IMR-90 (cell line): ENCODE measurements around the gene TMPRSS9. TPM values are rescaled to one million over a fixed set of nuclear protein-coding genes. Genes with fewer than 3 reads are reported as not detected.

Source experiments
- ATAC-seq: fragments of 200-7000 bp; cut with Tn5 transposase; 2 replicates; pipeline ENCODE4 v1.9.1; 2020; ENCODE audit warnings: low read depth, mild to moderate bottlenecking, moderate library complexity
- BruUV-seq: library from RNA; stranded (reverse); fragments of 400-500 nt; replicated peaks from 2 replicates; lab custom pipeline; 2021; lab: Mats Ljungman, UMichigan
- CTCF ChIA-PET: fragments of 300-600 bp; formaldehyde crosslinking; extraction: SDS; loops from one replicate; lab custom pipeline; 2021; ENCODE audit warnings: antibody characterized with exemption; lab: Yijun Ruan, JAX
- POLR2A ChIA-PET: fragments of 300-600 bp; sonication (Branson Sonifier 250); formaldehyde crosslinking; loops from one replicate; lab custom pipeline; 2022; ENCODE audit warnings: antibody characterized with exemption; ENCODE audit not compliant: unreplicated experiment; lab: Charles Lee
- DNase-seq: peaks from one replicate; pipeline ENCODE4 v3.0.0; 2013
- H2AFZ ChIP-seq: replicated peaks from 2 replicates; pipeline ENCODE3; 2013; ENCODE audit warnings: low read length, mild to moderate bottlenecking; ENCODE audit not compliant: poor library complexity
- H2AK5ac ChIP-seq: 2 replicates; pipeline ENCODE4 v1.6.1; 2013; ENCODE audit warnings: low read depth, low read length, inconsistent platforms
- H2AK9ac ChIP-seq: replicated peaks from 2 replicates; pipeline ENCODE3; 2013; ENCODE audit warnings: mild to moderate bottlenecking, low read depth, low read length, moderate library complexity; ENCODE audit not compliant: poor library complexity
- H2BK120ac ChIP-seq: 2 replicates; pipeline ENCODE4 v1.6.1; 2013; ENCODE audit warnings: low read depth, low read length, inconsistent platforms
- H2BK15ac ChIP-seq: 3 replicates; pipeline ENCODE4 v1.6.1; 2013; ENCODE audit warnings: low read depth, low read length, inconsistent platforms
- H2BK20ac ChIP-seq: 2 replicates; pipeline ENCODE4 v1.6.1; 2013; ENCODE audit warnings: low read depth, mild to moderate bottlenecking, inconsistent platforms, low read length, moderate library complexity
- H2BK5ac ChIP-seq: 2 replicates; pipeline ENCODE4 v1.6.1; 2013; ENCODE audit warnings: mild to moderate bottlenecking, low read depth, low read length, inconsistent platforms; ENCODE audit not compliant: poor library complexity, severe bottlenecking
- H3K14ac ChIP-seq: replicated peaks from 2 replicates; pipeline ENCODE4 v1.6.1; 2013; ENCODE audit warnings: low read depth, low read length, inconsistent platforms
- H3K18ac ChIP-seq: 2 replicates; pipeline ENCODE4 v1.6.1; 2013; ENCODE audit warnings: low read depth, low read length, control low read depth
- H3K23ac ChIP-seq: 2 replicates; pipeline ENCODE4 v1.6.1; 2013; ENCODE audit warnings: low read depth, low read length, inconsistent platforms
- H3K27ac ChIP-seq: 2 replicates; pipeline ENCODE4 v1.5.1; 2013; ENCODE audit warnings: mild to moderate bottlenecking, control low read depth, low read length; ENCODE audit not compliant: insufficient read depth
- H3K27me3 ChIP-seq: 2 replicates; pipeline ENCODE4 v1.6.1; 2013; ENCODE audit warnings: low read length; ENCODE audit not compliant: control insufficient read depth, insufficient read depth
- H3K36me3 ChIP-seq: 2 replicates; pipeline ENCODE4 v1.6.1; 2013; ENCODE audit warnings: low read length, mixed read lengths; ENCODE audit not compliant: control insufficient read depth, insufficient read depth
- H3K4ac ChIP-seq: 2 replicates; pipeline ENCODE4 v1.6.1; 2013; ENCODE audit warnings: low read depth, low read length, inconsistent platforms
- H3K4me1 ChIP-seq: 2 replicates; pipeline ENCODE4 v1.6.1; 2013; ENCODE audit warnings: low read length, mixed read lengths; ENCODE audit not compliant: control insufficient read depth, insufficient read depth
- H3K4me2 ChIP-seq: 2 replicates; pipeline ENCODE4 v1.6.1; 2013; ENCODE audit warnings: low read depth, mild to moderate bottlenecking, control low read depth, low read length, moderate library complexity
- H3K4me3 ChIP-seq: 2 replicates; pipeline ENCODE4 v1.5.1; 2013; ENCODE audit warnings: low read depth, mild to moderate bottlenecking, control low read depth, low read length, moderate library complexity; ENCODE audit not compliant: insufficient read depth
- H3K56ac ChIP-seq: 2 replicates; pipeline ENCODE4 v1.6.1; 2013; ENCODE audit warnings: low read length, inconsistent platforms; ENCODE audit not compliant: insufficient read depth; ENCODE audit errors: extremely low read depth
- H3K79me1 ChIP-seq, 2 experiments: 2 replicates each; pipeline ENCODE4 v1.6.1; 2013; ENCODE audit warnings: low read length in 2 of 2, inconsistent platforms in 1 of 2, low read depth in 1 of 2
- H3K9ac ChIP-seq: 2 replicates; pipeline ENCODE4 v1.6.1; 2013; ENCODE audit warnings: low read depth, low read length, control low read depth
- H3K9me1 ChIP-seq: 2 replicates; pipeline ENCODE4 v1.6.1; 2013; ENCODE audit warnings: low read length, inconsistent platforms; ENCODE audit not compliant: insufficient read depth
- H3K9me3 ChIP-seq: 2 replicates; pipeline ENCODE4 v1.6.1; 2013; ENCODE audit warnings: low read length; ENCODE audit not compliant: control insufficient read depth, insufficient read depth
- H4K20me1 ChIP-seq: 2 replicates; pipeline ENCODE4 v1.6.1; 2013; ENCODE audit warnings: low read length, inconsistent platforms; ENCODE audit not compliant: insufficient read depth
- H4K5ac ChIP-seq: 2 replicates; pipeline ENCODE4 v1.6.1; 2013; ENCODE audit warnings: mild to moderate bottlenecking, low read depth, low read length, control low read depth
- H4K8ac ChIP-seq, 2 experiments: 2 replicates each; pipeline ENCODE4 v1.6.1; 2013; ENCODE audit warnings: low read depth in 2 of 2, low read length in 2 of 2, control low read depth in 1 of 2, inconsistent platforms in 1 of 2
- H4K91ac ChIP-seq: 2 replicates; pipeline ENCODE4 v1.6.1; 2013; ENCODE audit warnings: low read depth, low read length, inconsistent platforms; ENCODE audit not compliant: insufficient read depth
- MAZ ChIP-seq: IDR thresholded peaks from 2 replicates; pipeline ENCODE4 v1.6.1; 2012; ENCODE audit warnings: low read depth, mild to moderate bottlenecking, low read length, improper control_type of control experiment, moderate library complexity, borderline replicate concordance
- WGBS, 2 experiments: methylation state at CpG; one replicate each; pipeline versions ENCODE4 v1.1.5 to v1.1.7; 2013; ENCODE audit warnings: missing lambda C conversion rate in 2 of 2; ENCODE audit not compliant: insufficient read length in 1 of 2; ENCODE audit errors: extremely low coverage in 2 of 2; 5-methylcytosine and 5-hydroxymethylcytosine counted together
- dilution Hi-C: fragments of 300-500 bp; cut with HindIII; formaldehyde crosslinking; loops from one replicate; pipeline ENCODE4 v1.14.3; 2018; ENCODE audit warnings: low sequenced_read_pairs; ENCODE audit not compliant: unreplicated experiment
- in situ Hi-C: fragments of 300-500 bp; cut with MboI; formaldehyde crosslinking; loops from 3 replicates; pipeline ENCODE4 v1.14.3; 2019; ENCODE audit warnings: low sequenced_read_pairs, inconsistent platforms, mixed read lengths
- intact Hi-C: fragments of 100-400 bp; cut with micrococcal nuclease; formaldehyde crosslinking; loops from 2 replicates; pipeline ENCODE4 v1.10.0; 2022
- polyA plus RNA-seq, 3 experiments: library from polyadenylated mRNA; depleted of rRNA; stranded (reverse); fragments of >200 nt; gene quantifications; 2 replicates each; pipeline ENCODE4 v1.2.3, GENCODE V29; 2012; ENCODE audit warnings: low replicate concordance in 1 of 3
- total RNA-seq: library from RNA; depleted of rRNA; stranded (reverse); fragments of >200 nt; gene quantifications from 2 replicates; pipeline ENCODE4 v1.2.3, GENCODE V29; 2012

TMPRSS9 gene
- total and polyA plus RNA-seq, 2 of the 4 experiments (the other 2 are of a cell fraction) = not detected

GRCh38 chr19:2413629-2414028 lies 53.6 kb downstream of the TMPRSS9 start:
- Histone ChIP-seq H4K91ac (no peak overlapping the region), H3K4me3 (no peak overlapping the region), H4K20me1 (no peaks in the 10 kb centered on the region), H3K27ac (no peak overlapping the region), H2AK9ac (no peak overlapping the region), H3K9ac (no peak overlapping the region), H3K56ac (no peak overlapping the region), H4K8ac (no peak overlapping the region), H3K14ac (no peak overlapping the region), H2BK15ac (no peak overlapping the region), H3K23ac (no peak overlapping the region), H2AFZ (no peak overlapping the region), H3K27me3 (no peaks in the 10 kb centered on the region), H3K9me1 (no peaks in the 10 kb centered on the region), H2BK120ac (no peak overlapping the region), H3K4me2 (no peak overlapping the region), H2AK5ac (no peak overlapping the region), H3K36me3 (peaks cover 9% of the 10 kb centered on the region; the same call in 1 of the 2 replicates), H3K79me1 (no peaks in the 10 kb centered on the region), H3K4me1 (no peaks in the 10 kb centered on the region), H4K5ac (no peak overlapping the region), H2BK5ac (no peak overlapping the region), H3K9me3 (peaks cover 14% of the 10 kb centered on the region), H3K18ac (no peak overlapping the region), H3K4ac (no peak overlapping the region), H2BK20ac (no peak overlapping the region)
- BruUV-seq = no TSS peak
- 95% methylated on average over 4 of the region's 16 CpGs; no CpG with 5 or more reads in 1 of the 2 experiments for WGBS, 2 experiments
- ATAC-seq (no peak), DNase-seq (no peak)
- intact Hi-C loops = no loop called here
- dilution Hi-C loops = no loop called here
- in situ Hi-C loops = no loop called here
- ChIA-PET CTCF (no interaction called here), POLR2A (no interaction called here)
- no peak for TF ChIP-seq MAZ
